H1 (cell line): ENCODE measurements around the gene MEF2D. TPM values are rescaled to one million over a fixed set of nuclear protein-coding genes. Genes with fewer than 3 reads are reported as not detected.

Source experiments
- SIRT6 ChIP-seq: IDR thresholded peaks from one replicate; pipeline ENCODE4 v1.7.1; 2012; ENCODE audit warnings: low read length, inconsistent platforms
- polyA plus RNA-seq, 7 experiments: library from polyadenylated mRNA; depleted of rRNA in 3 of 7; stranded (reverse) in 5 of 7; unstranded in 2 of 7; fragments of >200 nt in 5 of 7; fragments of 200-250 nt in 2 of 7; gene quantifications; 1 replicate in 5 of 7; 2 replicates in 1 of 7; 4 replicates in 1 of 7; pipeline versions ENCODE4 v1.2.1 to v1.2.3, GENCODE V29; 2011 to 2013; ENCODE audit warnings: missing spikeins in 2 of 7, mixed read lengths in 2 of 7
- total RNA-seq: library from RNA; stranded (reverse); fragmentation: NEBNext Ultra II Directional; extraction: Animal tissue kit (Norgen Biotek cat#: 25700); gene quantifications from 2 replicates; pipeline ENCODE4 v1.2.1, GENCODE V29; 2021

The MEF2D gene
- total and polyA plus RNA-seq, 2 of the 8 experiments (the other 6 are each of a cell fraction or from before 2014, with no cell fraction given): 17.3 to 20.3 TPM

- TF ChIP-seq SIRT6: no peak
Measured at GRCh38 chr1:156497743-156498431, 2.7 kb downstream of the MEF2D start (continued).
